ENCODE data around the gene TSC22D3.

DNA sequence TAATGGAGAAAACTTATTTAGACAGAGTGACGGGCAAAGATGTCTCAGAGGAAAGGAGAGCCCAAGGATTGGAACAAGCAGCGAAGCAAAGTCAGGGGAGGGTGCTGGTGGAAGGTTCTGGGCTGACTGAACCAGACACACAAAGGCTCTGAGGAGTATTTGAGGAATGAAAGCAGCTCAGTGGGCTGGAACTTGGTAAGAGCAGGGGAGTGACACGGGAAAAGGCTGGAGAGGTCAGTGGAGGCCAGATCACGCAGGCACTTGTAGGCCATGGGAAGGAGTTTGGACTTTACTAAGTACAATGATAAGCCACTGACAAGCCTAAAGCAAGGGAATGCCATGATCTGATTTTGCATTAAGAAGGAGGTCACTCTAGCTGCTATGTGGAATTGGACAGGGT is 71.4 kb downstream of the TSC22D3 start:
- TF ChIP-seq CTCF (conservative IDR thresholded peaks at IDR 0.05) (no peak), ZFX (IDR thresholded peaks at IDR 0.05) (no peak)
